ENCODE results near the gene BAD.

GRCh38 chr11:64229090-64229743 is 55.2 kb downstream of the BAD start:
- TF ChIP-seq CTCF (IDR thresholded peaks at IDR 0.05; ENCODE audit: low read depth, low read length) (no peak), POLR2A (IDR thresholded peaks at IDR 0.05; ENCODE audit: extremely low read depth, insufficient read length) (no peak)
- TF ChIP-seq, protein P1, sequence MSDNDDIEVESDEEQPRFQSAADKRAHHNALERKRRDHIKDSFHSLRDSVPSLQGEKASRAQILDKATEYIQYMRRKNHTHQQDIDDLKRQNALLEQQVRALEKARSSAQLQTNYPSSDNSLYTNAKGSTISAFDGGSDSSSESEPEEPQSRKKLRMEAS (IDR thresholded peaks at IDR 0.05; ENCODE audit: low read depth, low read length): no peak
